Ishikawa (cell line): ENCODE results near the gene CSE1L.

ENCODE experiments used
- CEBPB ChIP-seq: IDR thresholded peaks from 2 replicates; pipeline ENCODE4 v1.6.1; 2012
- CREB1 ChIP-seq: IDR thresholded peaks from 2 replicates; pipeline ENCODE4 v1.6.1; 2012; ENCODE audit warnings: low read depth
- EGR1 ChIP-seq: IDR thresholded peaks from 2 replicates; pipeline ENCODE4 v1.6.1; 2012
- EP300 ChIP-seq: IDR thresholded peaks from 2 replicates; pipeline ENCODE4 v1.6.1; 2012; ENCODE audit warnings: borderline replicate concordance
- FOXM1 ChIP-seq: IDR thresholded peaks from 2 replicates; pipeline ENCODE4 v1.6.1; 2012; ENCODE audit warnings: low read depth, borderline replicate concordance
- MAX ChIP-seq: IDR thresholded peaks from 2 replicates; pipeline ENCODE4 v1.6.1; 2012
- NFIC ChIP-seq: IDR thresholded peaks from 2 replicates; pipeline ENCODE4 v1.6.1; 2012
- RAD21 ChIP-seq: IDR thresholded peaks from 2 replicates; pipeline ENCODE4 v1.6.1; 2012; ENCODE audit warnings: low read depth
- REST ChIP-seq: IDR thresholded peaks from 2 replicates; pipeline ENCODE4 v1.6.1; 2012; ENCODE audit warnings: low read depth, mild to moderate bottlenecking
- TAF1 ChIP-seq: IDR thresholded peaks from 2 replicates; pipeline ENCODE4 v1.6.1; 2012; ENCODE audit warnings: low read depth, mild to moderate bottlenecking
- TCF12 ChIP-seq: IDR thresholded peaks from 2 replicates; pipeline ENCODE4 v1.6.1; 2012; ENCODE audit warnings: low read depth
- TEAD4 ChIP-seq: IDR thresholded peaks from 2 replicates; pipeline ENCODE4 v1.6.1; 2012
- USF1 ChIP-seq: IDR thresholded peaks from 2 replicates; pipeline ENCODE4 v1.6.1; 2012
- YY1 ChIP-seq: IDR thresholded peaks from 2 replicates; pipeline ENCODE4 v1.6.1; 2012; ENCODE audit warnings: low read depth
- ZBTB7A ChIP-seq: IDR thresholded peaks from 2 replicates; pipeline ENCODE4 v1.6.1; 2012; ENCODE audit warnings: low read depth

The CSE1L gene

GRCh38 chr20:49032455-49032854 lies 13.7 kb upstream of the CSE1L start:
- TF ChIP-seq YY1: no peak
- no peak for TF ChIP-seq CREB1
- TF ChIP-seq MAX: no peak
- no peak for TF ChIP-seq REST
- TF ChIP-seq ZBTB7A: no peak
- TF ChIP-seq TCF12: no peak
- no peak for TF ChIP-seq RAD21
- no peak for TF ChIP-seq EGR1
- TF ChIP-seq CEBPB: no peak
- no peak for TF ChIP-seq EP300

- TF ChIP-seq FOXM1: no peak
- TF ChIP-seq RAD21: no peak
- TF ChIP-seq EP300: no peak
- no peak for TF ChIP-seq TCF12
- no peak for TF ChIP-seq TAF1
- no peak for TF ChIP-seq USF1
- TF ChIP-seq REST: no peak
- TF ChIP-seq TEAD4: no peak
- no peak for TF ChIP-seq ZBTB7A
- no peak for TF ChIP-seq NFIC
- TF ChIP-seq EGR1: no peak
- no peak for TF ChIP-seq YY1
- TF ChIP-seq CEBPB: no peak
Measured at GRCh38 chr20:49034070-49034732, 11.9 kb upstream of the CSE1L start.

- TF ChIP-seq YY1 (no peak), EP300 (no peak), TAF1 (no peak), FOXM1 (no peak), EGR1 (no peak), ZBTB7A (no peak), TEAD4 (no peak), RAD21 (no peak), CEBPB (no peak), NFIC (no peak), MAX (no peak), TCF12 (no peak), USF1 (no peak), REST (no peak), CREB1 (no peak)
Measured at GRCh38 chr20:49037962-49038387, 8.1 kb upstream of the CSE1L start.

- no peak for TF ChIP-seq ZBTB7A
- no peak for TF ChIP-seq TEAD4
- TF ChIP-seq NFIC: no peak
- TF ChIP-seq RAD21: no peak
- no peak for TF ChIP-seq FOXM1
- no peak for TF ChIP-seq TAF1
- no peak for TF ChIP-seq EGR1
- no peak for TF ChIP-seq EP300
- no peak for TF ChIP-seq REST
- TF ChIP-seq CREB1: no peak
- TF ChIP-seq USF1: no peak
- TF ChIP-seq MAX: no peak
- no peak for TF ChIP-seq CEBPB
- TF ChIP-seq YY1: no peak
- TF ChIP-seq TCF12: no peak
Measured at GRCh38 chr20:49039854-49040253, 6.3 kb upstream of the CSE1L start.
